Measurements from ENCODE around the gene ARFRP1. TPM values are rescaled to one million over a fixed set of nuclear protein-coding genes. Genes with fewer than 3 reads are reported as not detected.

Gene ARFRP1
- total RNA-seq, 1 experiment from 2014 or later, result 119 TPM

- CTCF ChIA-PET, result interaction anchor here (1.0 to 1.4 kb wide), 2 partner anchors 12 to 157 kb away, joined by 3 to 4 read pairs; partner anchors contain the start of genes ARFRP1 and ZGPAT
Measured at GRCh38 chr20:63696306-63696627, 11.5 kb downstream of the ARFRP1 start.

GRCh38 chr20:63695424-63696305 is 12.1 kb downstream of the ARFRP1 start:
- Mint-ChIP-seq H3K36me3 (ENCODE audit: insufficient read depth, unreplicated experiment) (peaks cover 97% of the 10 kb centered on the region), H3K4me3 (ENCODE audit: unreplicated experiment) (peak overlapping the region; percentile 66), H3K27me3 (ENCODE audit: insufficient read depth, unreplicated experiment) (peaks cover 2% of the 10 kb centered on the region), H3K27ac (ENCODE audit: unreplicated experiment) (peak overlapping the region; percentile 94), H3K9me3 (ENCODE audit: unreplicated experiment) (no peaks in the 10 kb centered on the region), H3K4me1 (ENCODE audit: low read depth, unreplicated experiment) (peaks cover 11% of the 10 kb centered on the region)
- H3K9me3 ChIP-seq, result peaks cover 3% of the 10 kb centered on the region; the same call in 1 of the 2 replicates
- peak; percentile 39 to 45 for DNase-seq
- CTCF ChIA-PET, result interaction anchor here (1.0 to 1.4 kb wide), 2 partner anchors 12 to 156 kb away, joined by 3 to 4 read pairs; partner anchors contain the start of genes ARFRP1 and ZGPAT
- intact Hi-C loops (cut with micrococcal nuclease; ENCODE audit: unreplicated experiment), result no loop called here
- H3K27me3 ChIP-seq (replicated peaks; ENCODE audit: control insufficient read depth, insufficient read depth, low read length), result no peaks in the 10 kb centered on the region
- peaks cover 26% of the 10 kb centered on the region for H3K4me1 ChIP-seq
- no peak for TF ChIP-seq CTCF (IDR thresholded peaks at IDR 0.05; ENCODE audit: insufficient read depth in 1 of 2, low read depth in 1 of 2, low read length in 1 of 2, severe bottlenecking in 1 of 2, unreplicated experiment in 1 of 2)
- POLR2A ChIA-PET, result interaction anchor here (1.7 kb wide), 1 partner anchor 13 kb away, joined by 7 read pairs; the partner anchor contains the start of genes ARFRP1 and ZGPAT
- H3K36me3 ChIP-seq (ENCODE audit: control insufficient read depth, insufficient read depth, low read length), result no peaks in the 10 kb centered on the region; the same call in 1 of the 2 replicates
- no TSS peak for BruUV-seq (replicated peaks)
- H3K4me3 ChIP-seq (ENCODE audit: low read depth, low read length), result no peak overlapping the region

More at GRCh38 chr20:63696306-63696627, 11.5 kb downstream of the ARFRP1 start:
- peak overlapping the region; percentile 94 for H3K27ac Mint-ChIP-seq (ENCODE audit: unreplicated experiment)
- Histone ChIP-seq H3K4me3 (ENCODE audit: low read depth, low read length) (no peak overlapping the region), H3K9me3 (peaks cover 3% of the 10 kb centered on the region; the same call in 1 of the 2 replicates), H3K4me1 (peaks cover 26% of the 10 kb centered on the region), H3K27me3 (replicated peaks; ENCODE audit: control insufficient read depth, insufficient read depth, low read length) (no peaks in the 10 kb centered on the region), H3K36me3 (ENCODE audit: control insufficient read depth, insufficient read depth, low read length) (no peaks in the 10 kb centered on the region; the same call in 1 of the 2 replicates)
- peak overlapping the region; percentile 66 for H3K4me3 Mint-ChIP-seq (ENCODE audit: unreplicated experiment)
- peaks cover 100% of the 10 kb centered on the region for H3K36me3 Mint-ChIP-seq (ENCODE audit: insufficient read depth, unreplicated experiment)
- peaks cover 11% of the 10 kb centered on the region for H3K4me1 Mint-ChIP-seq (ENCODE audit: low read depth, unreplicated experiment)
- H3K9me3 Mint-ChIP-seq (ENCODE audit: unreplicated experiment), result no peaks in the 10 kb centered on the region
- intact Hi-C loops (cut with micrococcal nuclease; ENCODE audit: unreplicated experiment), result no loop called here
- TF ChIP-seq CTCF (IDR thresholded peaks at IDR 0.05; ENCODE audit: insufficient read depth in 1 of 2, low read depth in 1 of 2, low read length in 1 of 2, severe bottlenecking in 1 of 2, unreplicated experiment in 1 of 2), result no peak
- POLR2A ChIA-PET, result interaction anchor here (1.7 kb wide), 1 partner anchor 12 kb away, joined by 7 read pairs; the partner anchor contains the start of genes ARFRP1 and ZGPAT
- H3K27me3 Mint-ChIP-seq (ENCODE audit: insufficient read depth, unreplicated experiment), result peaks cover 2% of the 10 kb centered on the region
- BruUV-seq (replicated peaks), result no TSS peak
- DNase-seq, result peak in 1 of 2 experiments; percentile 78

GRCh38 chr20:63694584-63695423 is 13.0 kb downstream of the ARFRP1 start:
- Mint-ChIP-seq H3K4me3 (ENCODE audit: unreplicated experiment) (peak overlapping the region; percentile 40), H3K9me3 (ENCODE audit: unreplicated experiment) (no peaks in the 10 kb centered on the region), H3K27ac (ENCODE audit: unreplicated experiment) (peak overlapping the region; percentile 94), H3K27me3 (ENCODE audit: insufficient read depth, unreplicated experiment) (peaks cover 2% of the 10 kb centered on the region), H3K36me3 (ENCODE audit: insufficient read depth, unreplicated experiment) (peaks cover 93% of the 10 kb centered on the region), H3K4me1 (ENCODE audit: low read depth, unreplicated experiment) (peaks cover 11% of the 10 kb centered on the region)
- no TSS peak for BruUV-seq (replicated peaks)
- ChIA-PET POLR2A (no interaction called here), CTCF (interaction anchor here (0.7 kb wide), 1 partner anchor 134 kb away, joined by 6 read pairs; no protein-coding TSS in a partner anchor)
- Histone ChIP-seq H3K27me3 (replicated peaks; ENCODE audit: control insufficient read depth, insufficient read depth, low read length) (no peaks in the 10 kb centered on the region), H3K4me3 (ENCODE audit: low read depth, low read length) (no peak overlapping the region), H3K4me1 (peaks cover 25% of the 10 kb centered on the region), H3K36me3 (ENCODE audit: control insufficient read depth, insufficient read depth, low read length) (no peaks in the 10 kb centered on the region; the same call in 1 of the 2 replicates), H3K9me3 (peaks cover 3% of the 10 kb centered on the region; the same call in 1 of the 2 replicates)
- TF ChIP-seq CTCF (IDR thresholded peaks at IDR 0.05; ENCODE audit: insufficient read depth in 1 of 2, low read depth in 1 of 2, low read length in 1 of 2, severe bottlenecking in 1 of 2, unreplicated experiment in 1 of 2), result no peak
- intact Hi-C loops (cut with micrococcal nuclease; ENCODE audit: unreplicated experiment), result loop anchor here (5.0 kb wide), 1 partner anchor 158 kb away; the partner anchor contains the start of gene PTK6
- peak; percentile 25 to 58 for DNase-seq

All from Caco-2 (cell line).